GM23338 (cell line): ENCODE measurements around the gene CTNND2. TPM values are rescaled to one million over a fixed set of nuclear protein-coding genes. Genes with fewer than 3 reads are reported as not detected.

Experiments used
- ATAC-seq: fragments of 200-7000 bp; cut with Tn5 transposase; 3 replicates; pipeline ENCODE4 v1.9.1; 2020
- DNase-seq: peaks from one replicate; pipeline ENCODE4 v3.0.0-alpha.2; 2015; ENCODE audit warnings: low spot score
- H2AFZ ChIP-seq: fragments of 200-600 bp; sonication (generic); 2 replicates; pipeline ENCODE4 v1.8.0; 2016; ENCODE audit warnings: antibody characterized with exemption, mild to moderate bottlenecking, moderate library complexity
- H3F3A ChIP-seq: fragments of 200-600 bp; sonication (generic); replicated peaks from 2 replicates; pipeline ENCODE4 v1.8.0; 2017; ENCODE audit warnings: antibody characterized with exemption, mixed run types, low read depth
- H3K27ac ChIP-seq: fragments of 200-600 bp; sonication (generic); 2 replicates; pipeline ENCODE4 v1.6.1; 2016; ENCODE audit warnings: low read depth
- H3K27me3 ChIP-seq: fragments of 200-600 bp; sonication (generic); 2 replicates; pipeline ENCODE4 v1.8.0; 2016; ENCODE audit warnings: mild to moderate bottlenecking, mixed run types, moderate library complexity; ENCODE audit not compliant: insufficient read depth
- H3K36me3 ChIP-seq: fragments of 200-600 bp; sonication (generic); 2 replicates; pipeline ENCODE4 v1.8.0; 2016; ENCODE audit warnings: mild to moderate bottlenecking; ENCODE audit not compliant: insufficient read depth
- H3K4me1 ChIP-seq: fragments of 200-600 bp; sonication (generic); 2 replicates; pipeline ENCODE4 v1.8.0; 2016; ENCODE audit warnings: mild to moderate bottlenecking, moderate library complexity; ENCODE audit not compliant: insufficient read depth
- H3K4me2 ChIP-seq: fragments of 200-600 bp; sonication (generic); 2 replicates; pipeline ENCODE4 v1.7.1; 2017; ENCODE audit warnings: mixed run types
- H3K4me3 ChIP-seq: fragments of 200-600 bp; sonication (generic); 2 replicates; pipeline ENCODE4 v1.6.1; 2016; ENCODE audit warnings: mixed run types
- H3K79me2 ChIP-seq: fragments of 200-600 bp; sonication (generic); replicated peaks from 2 replicates; pipeline ENCODE4 v1.8.0; 2017; ENCODE audit warnings: mild to moderate bottlenecking; ENCODE audit not compliant: insufficient read depth
- H3K9me2 ChIP-seq: fragments of 200-600 bp; sonication (generic); 2 replicates; pipeline ENCODE4 v1.8.0; 2017; ENCODE audit not compliant: insufficient read depth
- H4K20me1 ChIP-seq: fragments of 200-600 bp; sonication (generic); replicated peaks from 2 replicates; pipeline ENCODE4 v1.8.0; 2017; ENCODE audit warnings: mild to moderate bottlenecking; ENCODE audit not compliant: insufficient read depth
- H3K27ac Mint-ChIP-seq: 2 replicates; pipeline ENCODE4 v1.8.0; 2020; ENCODE audit warnings: inconsistent platforms, mild to moderate bottlenecking, moderate library complexity, mixed read lengths
- H3K27me3 Mint-ChIP-seq: 3 replicates; pipeline ENCODE4 v1.8.0; 2022; ENCODE audit warnings: low read depth, mild to moderate bottlenecking, moderate library complexity, mixed read lengths, inconsistent platforms; ENCODE audit not compliant: insufficient read depth, poor library complexity
- H3K36me3 Mint-ChIP-seq: 3 replicates; pipeline ENCODE4 v1.8.0; 2021; ENCODE audit warnings: low read depth, mild to moderate bottlenecking, inconsistent platforms, moderate library complexity, mixed read lengths
- H3K4me1 Mint-ChIP-seq: 3 replicates; pipeline ENCODE4 v1.8.0; 2020; ENCODE audit warnings: mild to moderate bottlenecking, inconsistent platforms, mixed read lengths
- H3K4me3 Mint-ChIP-seq: 3 replicates; pipeline ENCODE4 v1.8.0; 2021; ENCODE audit warnings: moderate library complexity, mild to moderate bottlenecking, inconsistent platforms, mixed read lengths
- H3K9me3 Mint-ChIP-seq: 3 replicates; pipeline ENCODE4 v1.8.0; 2020; ENCODE audit warnings: moderate library complexity, mild to moderate bottlenecking, inconsistent platforms, mixed read lengths
- CREB1 ChIP-seq: fragments of 250-450 bp; sonication (Bioruptor Pico); IDR thresholded peaks from 2 replicates; pipeline ENCODE4 v1.5.0; 2020; ENCODE audit warnings: low read depth, mild to moderate bottlenecking, moderate library complexity
- CTCF ChIP-seq, 2 experiments: fragments of 200-600 bp in 1 of 2; sonication (generic) in 1 of 2; conservative IDR thresholded peaks; 2 replicates each; pipeline versions ENCODE4 v1.5.1 to v1.6.1; 2016 to 2017; ENCODE audit warnings: antibody characterized with exemption in 2 of 2, low read depth in 2 of 2, mild to moderate bottlenecking in 2 of 2, moderate library complexity in 1 of 2
- EZH2 ChIP-seq: fragments of 200-600 bp; sonication (generic); IDR thresholded peaks from one replicate; pipeline ENCODE4 v1.8.0; 2017; ENCODE audit warnings: antibody characterized with exemption, mild to moderate bottlenecking, low read depth; ENCODE audit not compliant: unreplicated experiment
- EZH2phosphoT487 ChIP-seq: fragments of 200-600 bp; sonication (generic); IDR thresholded peaks from one replicate; pipeline ENCODE4 v1.8.1; 2018; ENCODE audit warnings: antibody characterized with exemption; ENCODE audit not compliant: unreplicated experiment
- JUNB ChIP-seq: IDR thresholded peaks from one replicate; pipeline ENCODE4 v1.6.1; 2016; ENCODE audit warnings: antibody characterized with exemption; ENCODE audit not compliant: unreplicated experiment
- NANOG ChIP-seq: IDR thresholded peaks from 2 replicates; pipeline ENCODE4 v1.6.1; 2016; ENCODE audit warnings: antibody characterized with exemption, borderline replicate concordance
- POLR2AphosphoS5 ChIP-seq: IDR thresholded peaks from 2 replicates; pipeline ENCODE4 v1.6.1; 2016; ENCODE audit warnings: antibody characterized with exemption, low read depth
- REST ChIP-seq: IDR thresholded peaks from one replicate; pipeline ENCODE4 v1.6.1; 2018; ENCODE audit warnings: antibody characterized with exemption; ENCODE audit not compliant: unreplicated experiment
- STAT1 ChIP-seq: IDR thresholded peaks from one replicate; pipeline ENCODE4 v1.6.1; 2016; ENCODE audit warnings: antibody characterized with exemption; ENCODE audit not compliant: unreplicated experiment
- ZNF114 ChIP-seq: fragments of 250-450 bp; sonication (Bioruptor Pico); IDR thresholded peaks from 2 replicates; pipeline ENCODE4 v1.5.0; 2020; ENCODE audit warnings: mild to moderate bottlenecking, moderate library complexity
- ZNF331 ChIP-seq: fragments of 250-450 bp; sonication (Bioruptor Pico); IDR thresholded peaks from 2 replicates; pipeline ENCODE4 v1.5.0; 2020; ENCODE audit warnings: low read depth, mild to moderate bottlenecking, moderate library complexity
- ZNF462 ChIP-seq: fragments of 250-450 bp; sonication (Bioruptor Pico); IDR thresholded peaks from 2 replicates; pipeline ENCODE4 v1.5.0; 2020; ENCODE audit warnings: mild to moderate bottlenecking, moderate library complexity
- polyA plus RNA-seq: library from polyadenylated mRNA; unstranded; fragments of >200 nt; fragmentation: Nextera tagmentation; extraction: Ambion mirVana; gene quantifications from 2 replicates; pipeline ENCODE4 v1.2.1, GENCODE V29; 2016
- total RNA-seq: library from RNA; depleted of rRNA; stranded (reverse); fragments of >200 nt; shearing (Covaris generic); gene quantifications from 2 replicates; pipeline ENCODE4 v1.2.3, GENCODE V29; 2014
- TF ChIP-seq, protein P1 (sequence below): IDR thresholded peaks from 2 replicates; pipeline ENCODE4 v1.6.1; 2016; ENCODE audit warnings: antibody characterized with exemption

Gene CTNND2
- total and polyA plus RNA-seq, 2 experiments from 2014 or later, result 5.1 to 7.0 TPM

DNA sequence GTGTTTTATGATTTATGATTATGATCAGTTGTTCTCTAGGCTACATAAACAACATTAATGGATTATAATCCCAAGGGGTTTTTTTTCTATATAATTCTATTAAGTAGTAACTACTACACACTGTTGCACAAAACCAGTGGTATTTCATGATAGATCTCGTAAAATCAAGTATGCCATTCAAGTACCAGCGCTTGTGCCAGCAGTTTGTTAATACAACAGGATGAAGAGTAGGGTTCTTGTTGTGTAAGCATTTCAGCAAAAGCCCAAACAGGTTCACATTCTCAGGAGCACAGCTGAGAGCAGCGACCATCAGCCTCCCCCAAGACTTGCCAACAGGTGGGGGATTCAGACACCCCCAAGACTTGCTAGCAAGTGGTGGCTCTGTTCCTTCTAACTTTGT is 88.8 kb downstream of the CTNND2 start:
- DNase-seq, result no peak

More for the DNA sequence above, 88.8 kb downstream of the CTNND2 start:
- Histone ChIP-seq H3K36me3 (no peaks in the 10 kb centered on the region), H3K27me3 (no peaks in the 10 kb centered on the region), H3K4me1 (peaks cover 8% of the 10 kb centered on the region; the same call in 1 of the 2 replicates), H3K4me2 (no peak overlapping the region), H3K27ac (no peak overlapping the region), H3K9me2 (no peaks in the 10 kb centered on the region), H4K20me1 (no peaks in the 10 kb centered on the region; the same call in 1 of the 2 replicates), H3K4me3 (no peak overlapping the region), H3K79me2 (no peaks in the 10 kb centered on the region), H2AFZ (no peak overlapping the region), H3F3A (no peaks in the 10 kb centered on the region)
- no peak for TF ChIP-seq EZH2
- no peak for TF ChIP-seq NANOG
- TF ChIP-seq POLR2AphosphoS5, result no peak
- TF ChIP-seq REST, result no peak
- TF ChIP-seq ZNF114, result no peak
- TF ChIP-seq JUNB, result no peak
- no peak for TF ChIP-seq CTCF (conservative IDR thresholded peaks at IDR 0.05; ENCODE audit: low read depth in 2 of 2)
- no peak for TF ChIP-seq STAT1
- TF ChIP-seq EZH2phosphoT487, result no peak
- TF ChIP-seq, protein P1, sequence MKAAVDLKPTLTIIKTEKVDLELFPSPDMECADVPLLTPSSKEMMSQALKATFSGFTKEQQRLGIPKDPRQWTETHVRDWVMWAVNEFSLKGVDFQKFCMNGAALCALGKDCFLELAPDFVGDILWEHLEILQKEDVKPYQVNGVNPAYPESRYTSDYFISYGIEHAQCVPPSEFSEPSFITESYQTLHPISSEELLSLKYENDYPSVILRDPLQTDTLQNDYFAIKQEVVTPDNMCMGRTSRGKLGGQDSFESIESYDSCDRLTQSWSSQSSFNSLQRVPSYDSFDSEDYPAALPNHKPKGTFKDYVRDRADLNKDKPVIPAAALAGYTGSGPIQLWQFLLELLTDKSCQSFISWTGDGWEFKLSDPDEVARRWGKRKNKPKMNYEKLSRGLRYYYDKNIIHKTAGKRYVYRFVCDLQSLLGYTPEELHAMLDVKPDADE, result no peak
- no peak for TF ChIP-seq CREB1 (CRISPR knock-in tag)
- no peak for TF ChIP-seq ZNF462 (CRISPR knock-in tag)
- TF ChIP-seq ZNF331 (CRISPR knock-in tag), result no peak
- ATAC-seq, result no peak
- no peak overlapping the region for H3K4me3 Mint-ChIP-seq
- no peaks in the 10 kb centered on the region; the same call in 2 of the 3 replicates for H3K36me3 Mint-ChIP-seq
- peaks cover 14% of the 10 kb centered on the region for H3K4me1 Mint-ChIP-seq
- no peak overlapping the region for H3K27ac Mint-ChIP-seq
- H3K27me3 Mint-ChIP-seq, result no peaks in the 10 kb centered on the region
- H3K9me3 Mint-ChIP-seq, result no peaks in the 10 kb centered on the region
